ENCODE measurements around the gene LDAH.
"Not testable (repeated sequence)": the region's sequence is repeated elsewhere in the genome, so short reads cannot be mapped to it uniquely, and the experiment has no call there.

Gene LDAH

GRCh38 chr2:20725782-20726181 is 97.1 kb downstream of the LDAH start:
- TF ChIP-seq CTCF (conservative IDR thresholded peaks at IDR 0.05; ENCODE audit: low read depth, low read length) = no peak
- DNase-seq (ENCODE audit: low read depth) = no peak
- H3K4me3 ChIP-seq (ENCODE audit: low read length) = no peak overlapping the region

- no peak for DNase-seq (ENCODE audit: low read depth)
- no peak for TF ChIP-seq CTCF (conservative IDR thresholded peaks at IDR 0.05; ENCODE audit: low read depth, low read length)
- no peak overlapping the region for H3K4me3 ChIP-seq (ENCODE audit: low read length)
Measured at GRCh38 chr2:20724500-20725053, 98.3 kb downstream of the LDAH start.

GRCh38 chr2:20723543-20723942 is 99.4 kb downstream of the LDAH start:
- no peak for TF ChIP-seq CTCF (conservative IDR thresholded peaks at IDR 0.05; ENCODE audit: low read depth, low read length)
- H3K4me3 ChIP-seq (ENCODE audit: low read length) = no peak overlapping the region
- DNase-seq (ENCODE audit: low read depth) = no peak

- no peak for DNase-seq (ENCODE audit: low read depth)
- H3K4me3 ChIP-seq (ENCODE audit: low read length) = no peak overlapping the region
- TF ChIP-seq CTCF (conservative IDR thresholded peaks at IDR 0.05; ENCODE audit: low read depth, low read length) = no peak
Measured at GRCh38 chr2:20722592-20723240, 100.2 kb downstream of the LDAH start.

GRCh38 chr2:20717641-20718040 is 105.3 kb downstream of the LDAH start:
- no peak overlapping the region for H3K4me3 ChIP-seq (ENCODE audit: low read length)
- no peak for DNase-seq (ENCODE audit: low read depth)
- TF ChIP-seq CTCF (conservative IDR thresholded peaks at IDR 0.05; ENCODE audit: low read depth, low read length) = no peak

- DNase-seq (ENCODE audit: low read depth); H3K4me3 ChIP-seq (ENCODE audit: low read length): not testable (repeated sequence)
Measured at GRCh38 chr2:20716164-20716563, 106.7 kb downstream of the LDAH start.

GRCh38 chr2:20714412-20714811 is 108.5 kb downstream of the LDAH start:
- not testable (repeated sequence) for DNase-seq (ENCODE audit: low read depth); H3K4me3 ChIP-seq (ENCODE audit: low read length)

GRCh38 chr2:20713585-20713984 is 109.3 kb downstream of the LDAH start:
- not testable (repeated sequence) for DNase-seq (ENCODE audit: low read depth); H3K4me3 ChIP-seq (ENCODE audit: low read length)

GRCh38 chr2:20711641-20712040 is 111.3 kb downstream of the LDAH start:
- DNase-seq (ENCODE audit: low read depth); H3K4me3 ChIP-seq (ENCODE audit: low read length): not testable (repeated sequence)
